Measurements from ENCODE around the gene EGFR.

DNA sequence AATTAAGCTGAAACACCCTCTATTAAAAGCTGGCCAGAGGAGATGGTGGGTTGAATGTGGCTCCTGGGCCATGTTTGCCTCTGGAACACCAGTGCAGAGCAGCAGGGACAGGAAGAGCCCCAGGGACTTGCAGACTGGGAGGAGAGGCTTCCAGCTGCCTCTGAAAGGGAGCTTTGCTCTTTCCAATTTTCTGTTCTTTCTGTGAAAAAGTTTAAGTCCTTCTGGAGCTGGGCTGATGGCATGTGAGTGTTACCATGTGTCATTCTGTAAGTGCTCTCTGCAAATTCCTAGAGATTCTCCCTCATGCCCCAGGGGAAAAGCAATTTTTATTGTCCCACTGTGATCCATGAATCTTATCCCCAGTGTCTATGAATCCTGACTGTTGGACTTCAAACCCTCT is 233.6 kb downstream of the EGFR start:
- TF ChIP-seq, protein P1, sequence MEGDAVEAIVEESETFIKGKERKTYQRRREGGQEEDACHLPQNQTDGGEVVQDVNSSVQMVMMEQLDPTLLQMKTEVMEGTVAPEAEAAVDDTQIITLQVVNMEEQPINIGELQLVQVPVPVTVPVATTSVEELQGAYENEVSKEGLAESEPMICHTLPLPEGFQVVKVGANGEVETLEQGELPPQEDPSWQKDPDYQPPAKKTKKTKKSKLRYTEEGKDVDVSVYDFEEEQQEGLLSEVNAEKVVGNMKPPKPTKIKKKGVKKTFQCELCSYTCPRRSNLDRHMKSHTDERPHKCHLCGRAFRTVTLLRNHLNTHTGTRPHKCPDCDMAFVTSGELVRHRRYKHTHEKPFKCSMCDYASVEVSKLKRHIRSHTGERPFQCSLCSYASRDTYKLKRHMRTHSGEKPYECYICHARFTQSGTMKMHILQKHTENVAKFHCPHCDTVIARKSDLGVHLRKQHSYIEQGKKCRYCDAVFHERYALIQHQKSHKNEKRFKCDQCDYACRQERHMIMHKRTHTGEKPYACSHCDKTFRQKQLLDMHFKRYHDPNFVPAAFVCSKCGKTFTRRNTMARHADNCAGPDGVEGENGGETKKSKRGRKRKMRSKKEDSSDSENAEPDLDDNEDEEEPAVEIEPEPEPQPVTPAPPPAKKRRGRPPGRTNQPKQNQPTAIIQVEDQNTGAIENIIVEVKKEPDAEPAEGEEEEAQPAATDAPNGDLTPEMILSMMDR (IDR thresholded peaks at IDR 0.05), result no peak
- no peak for TF ChIP-seq POLR2A (IDR thresholded peaks at IDR 0.05)

Data from heart left ventricle (tissue), 13 donors.